ENCODE results near the gene TENM3.

Gene TENM3

DNA sequence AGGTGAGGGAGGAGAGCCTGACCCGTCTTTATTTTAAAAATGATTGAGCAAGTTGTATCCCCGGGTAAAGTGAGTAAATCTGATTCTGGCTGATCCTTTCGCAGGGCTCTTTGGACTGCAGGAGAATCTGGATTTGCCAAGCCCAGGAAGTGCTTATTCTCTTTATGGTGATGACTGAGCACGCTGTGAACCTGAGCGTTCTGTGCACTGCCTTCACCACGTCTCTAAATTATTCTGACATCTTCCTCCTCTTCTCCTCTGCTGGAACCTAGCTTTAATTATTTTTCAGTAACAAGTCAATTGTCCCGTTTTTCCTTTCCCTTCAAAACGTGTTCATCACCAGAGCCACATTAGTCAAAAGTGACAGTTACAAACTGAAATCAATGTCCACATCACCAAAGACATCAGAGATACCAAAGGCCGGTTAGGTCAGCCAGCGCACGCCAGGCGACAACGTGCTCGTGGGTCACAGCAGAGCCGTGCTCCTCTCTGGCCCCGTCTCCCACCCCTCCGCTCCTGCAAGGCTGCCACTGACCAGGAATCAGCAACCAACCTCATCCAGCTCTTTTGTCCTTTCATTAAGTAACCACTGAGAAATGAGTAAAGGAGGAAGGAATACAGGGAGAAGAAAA, 599.7 kb downstream of the TENM3 start:
- DNase-seq (ENCODE audit: low read depth): no peak

DNA sequence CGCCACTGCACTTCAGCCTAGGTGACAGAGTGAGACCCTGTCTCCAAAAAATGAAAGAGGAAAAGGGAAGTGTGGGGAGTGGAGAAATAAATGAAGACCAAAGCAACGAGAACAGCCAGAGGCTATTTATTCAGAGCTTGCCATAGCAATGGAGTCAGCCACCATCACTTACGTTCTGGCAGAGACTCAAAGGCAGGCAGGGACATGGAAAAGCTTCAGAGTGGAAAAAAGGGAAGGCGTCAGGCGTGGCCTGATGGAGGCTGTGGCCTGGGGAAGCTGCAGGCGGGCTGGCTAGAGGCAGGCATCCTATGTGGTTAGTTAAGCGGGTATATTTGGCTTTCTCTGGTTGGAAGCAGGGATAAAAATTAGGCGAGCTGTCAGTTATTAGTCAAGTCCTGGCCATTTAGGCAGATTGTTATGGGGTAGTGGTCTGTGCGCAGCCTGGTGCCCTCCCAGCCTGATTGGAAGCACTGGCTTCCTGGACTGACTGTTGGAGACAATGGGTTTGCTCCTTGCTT, 600.7 kb downstream of the TENM3 start:
- DNase-seq (ENCODE audit: low read depth): no peak

DNA sequence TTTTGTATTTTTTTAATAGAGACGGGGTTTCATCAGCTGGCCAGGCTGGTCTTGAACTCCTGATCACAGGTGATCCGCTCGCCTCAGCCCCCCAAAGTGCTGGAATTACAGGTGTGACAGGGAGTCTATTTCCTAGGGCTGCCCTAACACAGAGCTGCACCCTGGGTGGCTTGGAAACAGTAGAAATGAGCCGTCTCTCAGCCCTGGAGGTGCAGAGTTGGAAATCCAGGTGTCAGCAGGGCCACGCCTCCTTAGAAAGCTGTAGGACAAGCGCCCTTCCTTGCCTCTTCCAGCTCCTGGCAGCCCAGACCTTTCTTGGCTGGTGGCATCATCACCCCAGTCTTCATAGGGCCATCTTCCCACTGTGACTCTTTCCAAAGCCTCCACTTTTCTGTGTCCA, 602.4 kb downstream of the TENM3 start:
- DNase-seq (ENCODE audit: low read depth): no peak

DNA sequence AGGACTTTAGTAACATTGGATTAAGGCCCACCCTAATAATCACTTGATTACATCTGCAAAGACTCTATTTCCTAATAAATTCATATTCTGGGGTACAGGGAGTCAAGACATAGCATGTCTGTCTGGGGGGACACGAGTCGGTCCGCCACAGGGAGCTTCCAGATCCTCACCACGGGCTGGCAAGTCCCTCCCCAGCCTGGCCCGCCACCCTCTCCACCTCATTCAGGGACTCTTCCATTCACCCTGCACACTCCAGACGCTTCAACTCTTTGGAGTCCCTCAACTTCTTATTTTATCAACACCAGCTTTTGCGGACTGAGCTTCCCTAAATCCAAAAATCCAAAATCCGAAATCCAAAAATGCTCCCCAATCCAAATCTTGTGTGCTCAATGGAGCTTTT, 602.8 kb downstream of the TENM3 start:
- DNase-seq (ENCODE audit: low read depth): no peak

DNA sequence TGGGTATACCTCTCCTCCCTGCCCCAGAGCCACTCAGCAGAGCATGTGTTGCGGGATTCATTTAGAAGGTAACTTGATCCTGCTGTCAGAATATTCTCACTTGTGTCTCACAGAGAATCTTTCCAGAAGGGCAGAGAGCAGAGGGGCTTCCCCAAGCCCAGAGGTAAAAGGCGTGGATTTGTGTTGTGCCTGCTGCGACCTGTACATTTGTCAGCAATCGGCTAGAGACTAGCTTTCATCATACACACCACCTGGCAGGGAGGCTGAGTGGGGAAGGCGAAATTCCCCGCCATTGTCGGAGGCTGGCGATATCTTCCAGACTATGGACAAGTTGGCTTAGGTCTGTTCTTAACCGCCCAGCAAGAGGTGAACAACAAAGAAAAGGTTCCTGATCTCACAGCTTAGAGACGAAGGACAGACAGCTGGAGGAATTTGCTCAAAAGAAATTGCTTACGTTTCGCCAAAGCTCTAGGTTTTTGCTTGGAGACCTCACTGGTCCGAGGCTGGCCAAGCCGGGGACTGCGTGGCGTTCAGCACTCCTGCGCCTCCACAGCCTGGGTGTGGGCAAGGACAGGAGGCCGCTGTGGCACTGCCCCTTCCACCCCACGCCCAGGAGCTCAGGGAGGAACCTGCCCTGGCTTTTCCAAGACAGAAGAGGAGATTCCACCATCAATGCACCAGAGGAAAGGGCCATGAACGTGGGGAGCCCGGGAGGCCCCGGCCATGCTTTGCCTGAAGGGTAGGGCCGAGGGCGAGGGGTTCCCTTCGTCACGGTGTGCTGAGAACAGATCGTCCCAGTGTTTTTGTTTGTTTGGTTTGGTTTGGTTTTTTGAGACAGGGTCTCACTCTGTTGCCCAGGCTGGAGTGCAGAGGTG, 604.6 kb downstream of the TENM3 start:
- no peak for DNase-seq (ENCODE audit: low read depth)

DNA sequence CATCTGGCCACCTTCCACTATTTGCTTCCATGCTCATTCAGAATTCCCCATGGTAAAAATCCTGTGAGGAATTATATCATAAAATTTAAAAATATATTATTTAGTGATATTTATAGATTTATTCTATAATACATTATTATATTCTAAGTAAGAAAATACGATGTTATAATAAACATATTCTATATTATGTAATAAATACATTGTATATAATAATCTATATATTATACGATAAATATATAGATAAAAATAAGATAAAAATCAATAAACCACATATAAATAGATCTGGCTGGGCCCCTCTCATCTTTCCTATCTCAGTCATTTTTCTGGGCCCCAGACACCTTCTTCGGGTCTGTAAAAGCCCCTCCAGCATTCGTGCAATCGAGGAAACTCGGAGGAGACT, 605.5 kb downstream of the TENM3 start:
- no peak for DNase-seq (ENCODE audit: low read depth)
